K562 treated with DMSO at 1 percent for 24 hours (cell line): Measurements from ENCODE around the gene ZNF491. TPM values are rescaled to one million over a fixed set of nuclear protein-coding genes. Genes with fewer than 3 reads are reported as not detected.

Source experiments
- total RNA-seq: library from RNA; unstranded; fragments of 300-600 nt; gene quantifications from 2 replicates; pipeline ENCODE4 v1.2.3, GENCODE V29; 2022; ENCODE audit warnings: low read depth; ENCODE audit not compliant: insufficient read depth

ZNF491 gene
- 0.30 TPM in 1 of 2 replicates, not detected in the other for total RNA-seq

GRCh38 chr19:11798391-11799330 lies at the start of gene ZNF491:
Gene ZNF491, plus strand, starts transcription at chr19:11798523. Its CDS starts 7,431 bp downstream, at chr19:11805954.

DNA sequence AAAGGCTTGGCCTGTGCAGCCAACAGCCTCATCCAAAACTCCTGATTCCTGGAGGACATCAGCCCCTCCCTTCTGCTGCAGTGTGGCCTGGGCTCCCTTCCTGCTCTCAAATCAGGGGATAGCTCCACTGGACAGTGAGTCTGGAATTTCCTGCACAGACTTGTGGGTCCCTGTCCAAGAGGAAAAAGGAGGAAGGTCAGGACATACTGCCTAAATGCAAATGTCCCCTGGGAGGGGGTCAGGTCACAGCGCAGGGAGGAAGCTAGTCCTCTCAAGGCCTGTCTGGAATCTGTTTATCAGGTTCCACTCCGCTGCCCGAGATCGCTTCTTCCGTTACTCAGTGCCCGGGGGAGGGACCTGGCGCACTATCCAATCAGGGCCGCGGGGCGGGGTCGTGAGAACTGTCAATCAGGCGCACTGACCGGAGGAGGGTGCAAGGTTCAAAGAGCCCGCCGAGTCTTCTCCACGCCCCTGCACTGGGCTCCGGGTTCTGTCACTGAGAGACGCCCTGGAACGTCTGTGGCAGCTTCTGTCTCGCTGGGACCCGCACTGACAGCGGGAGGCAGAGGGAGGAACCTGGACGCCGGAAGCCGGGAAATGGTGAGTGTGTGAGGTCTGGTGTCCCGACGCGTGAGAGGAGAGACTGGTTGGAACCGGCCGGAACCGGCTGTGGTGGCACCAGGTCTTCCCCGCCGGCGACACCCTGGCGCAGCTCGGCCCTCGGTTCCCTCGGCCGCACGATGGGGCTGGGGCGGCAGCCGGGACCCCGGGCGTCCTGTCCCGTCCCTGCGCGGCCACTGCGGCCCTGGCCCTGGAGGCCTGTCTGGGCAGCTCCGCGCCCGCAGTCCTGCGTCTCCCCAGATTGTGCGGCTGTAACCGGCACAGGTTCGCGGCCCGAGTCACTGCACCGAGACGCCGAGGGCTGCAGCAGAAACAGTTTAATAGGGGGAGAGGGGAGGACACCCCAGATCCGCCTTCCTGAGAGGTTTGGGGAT lies 31.4 kb upstream of the ZNF491 start, which contains the start of gene ZNF441:
TSS of gene ZNF441 (plus strand) at position 404 of the 995 bp plus-strand sequence. CDS start at position 598, 194 bp downstream.

DNA sequence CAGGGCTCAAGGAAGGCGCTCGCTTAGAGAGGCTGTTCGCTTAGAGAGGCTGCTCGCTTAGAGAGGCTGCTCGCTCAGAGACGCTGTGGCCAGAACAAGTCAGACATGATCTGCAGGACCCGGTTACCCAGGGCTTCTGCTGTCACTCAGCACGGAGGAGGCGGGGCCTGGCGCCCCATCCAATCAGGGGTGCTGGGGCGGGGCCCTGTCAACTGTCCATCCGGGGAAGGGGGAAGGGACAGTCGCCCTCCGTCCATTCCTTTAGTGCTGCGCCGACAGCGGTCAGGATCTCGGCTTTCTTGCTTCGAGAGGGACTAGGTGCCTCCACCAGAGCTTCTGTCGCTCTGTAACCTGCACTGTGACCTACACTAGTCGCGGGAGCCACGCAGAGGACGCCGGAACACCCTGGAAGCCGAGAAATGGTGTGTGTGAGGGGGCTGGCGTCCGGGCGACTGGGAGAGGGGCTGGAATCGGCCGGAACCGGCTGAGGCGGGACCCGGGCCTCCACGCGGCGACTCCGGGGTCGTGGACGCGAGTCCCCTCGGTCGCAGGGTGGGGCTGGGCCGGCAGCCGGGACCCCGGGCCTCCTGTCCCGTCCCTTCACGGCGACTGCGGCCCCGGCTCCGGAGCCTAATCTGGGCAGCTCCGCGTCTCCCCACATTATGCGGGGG lies 15.8 kb downstream of the ZNF491 start, which contains the start of gene ZNF440:
TSS of gene ZNF440 (plus strand) at position 245 of the 671 bp plus-strand sequence. CDS start at position 420, 175 bp downstream.

DNA sequence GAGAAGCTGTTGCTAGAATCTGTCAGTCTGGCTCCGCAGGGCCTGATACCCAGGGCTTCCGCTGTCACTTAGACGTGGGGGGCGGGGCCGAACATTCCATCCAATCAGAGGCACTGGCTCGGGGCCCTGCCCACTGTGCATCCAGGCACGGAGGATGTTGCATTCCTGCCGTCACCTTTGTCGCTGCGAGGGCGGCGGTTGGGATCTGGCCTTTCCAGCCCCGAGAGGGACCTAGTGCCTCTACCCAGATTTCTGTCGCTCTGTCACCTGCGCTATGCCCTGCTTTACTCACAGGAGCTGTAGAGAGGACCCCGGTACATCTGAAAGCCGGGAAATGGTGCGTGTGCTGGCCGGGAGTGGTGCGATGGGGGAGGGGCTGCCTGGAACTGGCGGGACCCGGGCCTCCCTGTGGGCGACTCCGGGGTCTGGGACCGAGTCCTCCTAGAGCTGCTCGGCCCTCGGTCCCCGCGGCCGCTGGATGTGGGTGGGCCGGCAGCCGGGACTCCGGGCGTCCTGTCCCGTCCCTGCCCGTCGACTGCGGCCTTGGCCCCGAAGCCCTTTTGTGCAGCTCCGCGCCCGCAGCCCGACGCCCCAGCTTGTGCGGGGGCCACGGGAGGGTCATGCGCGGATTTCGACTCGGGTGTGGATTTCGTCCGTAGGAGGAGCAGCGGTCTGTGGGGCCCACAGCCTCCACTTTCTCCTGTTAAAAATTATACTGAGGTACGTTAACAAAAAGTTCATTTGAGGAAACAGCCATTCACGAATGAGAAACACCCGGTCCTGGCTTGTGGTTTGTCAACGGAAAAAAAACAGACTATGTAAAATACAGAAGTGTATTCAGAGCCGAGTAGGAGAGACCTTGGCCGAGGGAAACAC lies 50.5 kb downstream of the ZNF491 start, which contains the start of gene ZNF439:
TSS of gene ZNF439 (plus strand) at position 133 of the 876 bp plus-strand sequence. CDS start at position 275, 142 bp downstream.

Other genes with a start within 250 kb of the ZNF491 start
- gene ELOF1, start 239.3 kb upstream of the ZNF491 start, total RNA-seq, result 141 and 149 TPM in 2 replicates
- 26.9 and 28.5 TPM in 2 replicates for gene ACP5, start 220.9 kb upstream of the ZNF491 start, total RNA-seq
- 9.0 and 9.4 TPM in 2 replicates for gene ZNF627, start 201.0 kb upstream of the ZNF491 start, total RNA-seq
- gene ZNF823, start 59.6 kb upstream of the ZNF491 start, total RNA-seq, result 7.8 and 9.4 TPM in 2 replicates
- gene ZNF441, start 31.5 kb upstream of the ZNF491 start, total RNA-seq, result 2.0 and 3.0 TPM in 2 replicates
- 4.1 and 5.6 TPM in 2 replicates for gene ZNF440, start 15.8 kb downstream of the ZNF491 start, total RNA-seq
- gene ZNF439, start 50.2 kb downstream of the ZNF491 start, total RNA-seq, result not detected in 2 replicates
- gene ZNF69, start 89.3 kb downstream of the ZNF491 start, total RNA-seq, result 1.9 and 2.8 TPM in 2 replicates
- 4.3 and 6.1 TPM in 2 replicates for gene ZNF700, start 126.6 kb downstream of the ZNF491 start, total RNA-seq
- 0.51 TPM in 1 of 2 replicates, not detected in the other for gene ZNF763, start 166.5 kb downstream of the ZNF491 start, total RNA-seq
- 3.2 and 3.9 TPM in 2 replicates for gene ZNF433, start 237.2 kb downstream of the ZNF491 start, total RNA-seq